VCaP (cell line): Measurements from ENCODE around the gene PPM1F.
"Not testable (repeated sequence)": the region's sequence is repeated elsewhere in the genome, so short reads cannot be mapped to it uniquely, and the experiment has no call there.

Source experiments
- H3K27ac ChIP-seq: fragments of 450-650 bp; 2 replicates; pipeline ENCODE4 v1.5.1; 2017
- TF ChIP-seq, protein P1 (sequence below): fragments of 450-650 bp; conservative IDR thresholded peaks from 2 replicates; pipeline ENCODE4 v1.5.1; 2017; ENCODE audit warnings: mild to moderate bottlenecking, moderate library complexity

Gene PPM1F

DNA sequence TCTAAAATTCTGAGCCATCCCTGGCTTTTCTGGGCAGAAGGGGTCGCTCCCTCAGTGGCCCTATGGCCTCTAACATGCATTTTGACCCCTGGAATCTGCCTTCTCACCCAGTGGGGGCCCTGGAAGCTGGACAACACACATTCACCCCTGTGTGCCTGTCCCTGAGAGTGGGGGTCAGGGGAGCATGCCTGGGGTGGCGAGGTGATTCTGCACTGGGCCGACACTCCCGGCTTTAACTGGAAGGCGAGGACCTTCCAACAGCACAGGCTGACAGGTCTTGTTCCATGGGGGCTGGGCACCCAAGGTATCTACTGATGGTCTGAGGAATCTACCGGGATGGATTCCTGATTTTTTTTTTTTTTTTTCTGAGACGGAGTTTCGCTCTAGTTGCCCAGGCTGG lies 10.7 kb downstream of the PPM1F start:
- TF ChIP-seq, protein P1, sequence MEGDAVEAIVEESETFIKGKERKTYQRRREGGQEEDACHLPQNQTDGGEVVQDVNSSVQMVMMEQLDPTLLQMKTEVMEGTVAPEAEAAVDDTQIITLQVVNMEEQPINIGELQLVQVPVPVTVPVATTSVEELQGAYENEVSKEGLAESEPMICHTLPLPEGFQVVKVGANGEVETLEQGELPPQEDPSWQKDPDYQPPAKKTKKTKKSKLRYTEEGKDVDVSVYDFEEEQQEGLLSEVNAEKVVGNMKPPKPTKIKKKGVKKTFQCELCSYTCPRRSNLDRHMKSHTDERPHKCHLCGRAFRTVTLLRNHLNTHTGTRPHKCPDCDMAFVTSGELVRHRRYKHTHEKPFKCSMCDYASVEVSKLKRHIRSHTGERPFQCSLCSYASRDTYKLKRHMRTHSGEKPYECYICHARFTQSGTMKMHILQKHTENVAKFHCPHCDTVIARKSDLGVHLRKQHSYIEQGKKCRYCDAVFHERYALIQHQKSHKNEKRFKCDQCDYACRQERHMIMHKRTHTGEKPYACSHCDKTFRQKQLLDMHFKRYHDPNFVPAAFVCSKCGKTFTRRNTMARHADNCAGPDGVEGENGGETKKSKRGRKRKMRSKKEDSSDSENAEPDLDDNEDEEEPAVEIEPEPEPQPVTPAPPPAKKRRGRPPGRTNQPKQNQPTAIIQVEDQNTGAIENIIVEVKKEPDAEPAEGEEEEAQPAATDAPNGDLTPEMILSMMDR, result no peak
- no peak overlapping the region for H3K27ac ChIP-seq

DNA sequence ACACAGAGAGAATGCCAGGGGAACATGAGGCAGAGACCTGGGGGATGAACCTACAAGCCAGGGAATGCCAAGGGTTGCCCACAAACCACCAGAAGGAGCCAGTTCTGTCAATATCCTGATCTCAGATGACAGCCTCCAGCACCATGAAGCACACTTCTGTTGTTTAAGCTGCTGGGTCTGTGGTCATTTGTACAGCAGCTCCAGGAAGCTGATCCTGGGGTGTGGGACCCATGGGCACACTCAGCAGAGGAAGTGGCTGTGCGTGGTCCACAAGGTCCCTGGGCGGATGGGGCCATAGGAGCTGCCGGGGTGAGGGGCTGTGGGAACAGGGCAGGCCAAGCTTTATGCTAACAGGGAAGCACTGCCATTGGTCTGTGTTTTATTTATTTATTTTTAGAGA lies 12.1 kb downstream of the PPM1F start:
- H3K27ac ChIP-seq, result no peak overlapping the region
- TF ChIP-seq, protein P1, result no peak

DNA sequence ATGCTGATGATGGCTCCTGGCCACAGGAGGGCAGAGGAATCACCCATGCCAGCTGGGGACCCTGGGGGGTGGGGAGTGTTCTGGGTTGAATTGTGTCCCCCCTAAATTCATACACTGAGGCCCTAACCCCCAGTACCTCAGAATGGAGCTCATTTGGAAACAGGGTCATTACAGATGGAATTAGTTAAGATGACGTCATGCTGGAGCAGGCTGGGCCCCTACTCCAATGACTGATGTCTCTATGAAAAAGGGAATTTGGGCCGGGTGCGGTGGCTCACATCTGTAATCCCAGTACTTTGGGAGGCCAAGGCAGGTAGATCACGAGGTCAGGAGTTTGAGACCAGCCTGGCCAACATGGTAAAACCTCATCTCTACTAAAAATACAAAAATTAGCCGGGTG lies 12.7 kb downstream of the PPM1F start:
- not testable (repeated sequence) for H3K27ac ChIP-seq

DNA sequence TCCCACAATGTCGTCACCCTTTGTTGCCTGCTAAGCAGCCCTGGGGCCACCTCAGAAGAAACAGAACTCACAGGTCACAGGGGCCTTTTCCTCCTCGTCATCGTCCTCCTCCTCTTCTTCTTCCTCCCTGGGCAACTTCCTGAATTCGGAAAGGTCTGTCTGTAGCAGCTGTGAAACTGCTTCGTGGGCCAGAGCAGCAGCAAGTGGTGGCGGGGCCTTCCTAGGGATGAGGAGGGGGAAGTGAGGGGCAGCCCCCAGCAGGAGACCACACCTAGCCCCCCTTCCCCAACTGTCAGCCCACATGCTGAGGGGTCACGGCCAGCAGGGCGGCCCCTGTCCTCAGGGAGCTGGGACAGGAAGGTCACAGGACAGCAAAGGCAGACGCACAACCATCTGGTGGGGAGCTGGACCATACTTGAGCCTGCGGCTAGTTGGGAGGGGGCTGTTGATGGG lies 13.2 kb downstream of the PPM1F start:
- H3K27ac ChIP-seq, result peak overlapping the region; percentile 97
- TF ChIP-seq, protein P1, result no peak

DNA sequence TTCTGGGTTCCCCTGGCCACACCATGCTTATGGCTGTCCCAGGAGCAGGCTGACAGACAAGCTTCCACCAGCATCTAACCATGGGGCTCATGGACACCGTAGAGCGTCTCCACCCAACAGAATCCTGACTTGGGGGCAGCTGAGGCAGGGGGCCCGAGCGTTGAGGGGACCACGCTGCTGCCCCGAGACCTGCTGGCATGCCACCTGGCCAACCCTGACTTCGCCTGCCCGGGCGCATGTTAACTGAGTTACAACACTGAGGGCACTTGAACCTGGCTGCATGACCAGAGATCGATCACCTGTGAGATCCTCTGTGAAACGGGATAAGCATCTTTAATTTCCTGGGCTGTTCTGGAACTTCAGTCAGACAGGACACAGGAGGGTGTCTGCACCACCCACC lies 13.7 kb downstream of the PPM1F start:
- TF ChIP-seq, protein P1, result no peak
- H3K27ac ChIP-seq, result peak overlapping the region; percentile 97

DNA sequence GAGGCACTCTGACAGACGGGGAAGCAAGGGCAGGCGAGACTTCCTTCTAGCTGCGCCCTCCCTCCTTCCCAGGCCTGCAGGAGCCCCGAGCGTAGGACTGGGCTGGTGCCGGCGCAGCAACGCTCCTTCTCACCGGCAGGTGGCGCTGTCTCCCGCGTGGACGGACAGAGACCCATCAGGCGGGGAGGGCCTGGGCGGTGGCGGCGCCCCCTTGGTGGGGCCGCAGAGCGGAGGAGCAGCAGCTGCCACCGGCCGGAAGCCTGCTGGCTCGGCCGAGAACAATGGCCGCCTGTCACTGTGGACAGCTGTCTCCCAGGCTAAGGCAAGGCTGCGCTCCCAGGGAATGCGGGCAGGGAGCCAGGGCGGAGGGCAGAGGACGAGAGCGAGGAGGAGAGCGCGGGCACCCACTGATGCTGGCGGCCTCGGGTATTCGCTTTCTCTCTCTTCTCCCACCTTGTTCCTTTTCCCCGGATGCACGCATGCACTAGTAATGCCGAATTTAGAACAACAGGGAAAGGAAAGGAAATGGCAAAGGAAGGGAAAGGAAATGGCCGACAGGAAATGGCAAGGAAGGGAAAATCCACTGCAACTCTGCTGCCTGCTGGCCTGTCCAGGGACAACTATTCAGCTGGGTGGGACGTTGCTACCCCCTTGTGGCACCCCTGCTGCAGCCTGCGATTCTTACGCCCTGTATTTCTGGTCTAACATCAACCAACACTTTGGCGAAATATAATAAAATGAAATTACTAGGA lies 14.4 kb downstream of the PPM1F start:
- TF ChIP-seq, protein P1, result peak; percentile 97
- H3K27ac ChIP-seq, result peak overlapping the region; percentile 97

DNA sequence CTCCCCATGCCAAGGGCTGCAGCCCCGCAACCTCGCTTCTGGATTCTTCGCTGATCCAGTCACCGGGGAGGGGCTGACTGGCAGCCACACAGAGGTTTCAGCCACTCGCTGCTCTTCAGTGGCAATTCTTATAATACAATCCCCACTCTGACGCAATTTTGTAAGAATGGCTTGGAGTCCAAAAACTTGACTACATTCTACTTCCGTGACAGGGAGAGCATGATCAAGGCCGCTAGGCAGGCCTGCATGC lies 14.9 kb downstream of the PPM1F start:
- H3K27ac ChIP-seq, result peak overlapping the region; percentile 97
- TF ChIP-seq, protein P1, result no peak

DNA sequence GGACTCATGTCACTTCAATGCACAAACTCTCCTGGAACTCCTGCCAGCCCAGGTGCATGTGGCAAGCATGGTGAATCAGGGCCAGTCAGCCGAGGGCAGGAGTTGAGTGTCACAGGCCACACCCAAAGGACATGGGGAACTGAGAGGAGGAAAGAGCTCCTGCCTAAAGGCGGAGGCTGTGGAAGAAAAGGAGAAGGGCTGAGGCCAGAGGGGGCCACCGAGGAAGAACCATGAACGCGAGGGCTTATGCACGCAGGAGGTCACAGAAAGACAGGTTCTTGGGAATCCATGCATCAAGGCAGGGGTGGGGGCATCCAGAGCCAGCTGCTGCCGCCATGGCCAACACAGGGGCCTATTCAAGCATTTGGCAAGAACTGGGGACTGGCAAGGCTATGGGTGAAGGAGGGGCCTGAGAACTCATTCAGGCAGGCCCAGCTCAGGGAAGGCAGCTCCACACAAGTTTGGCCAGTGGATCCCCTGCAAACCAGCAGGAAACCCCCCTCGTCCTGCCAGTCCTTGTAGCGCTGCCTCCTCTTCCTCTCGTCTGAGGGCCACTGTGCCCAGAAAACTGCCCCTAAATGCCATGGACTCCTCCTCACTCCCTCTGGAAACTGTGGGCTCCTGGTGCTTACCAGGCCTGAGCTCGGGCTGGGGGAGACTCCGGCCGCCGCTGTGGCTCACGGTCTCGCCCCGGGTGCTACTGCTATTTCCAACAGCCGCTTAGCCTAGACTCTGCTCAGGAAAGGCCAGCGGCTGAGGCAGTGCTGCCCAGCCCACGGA lies 15.4 kb downstream of the PPM1F start:
- H3K27ac ChIP-seq, result peak overlapping the region; percentile 97
- TF ChIP-seq, protein P1, result no peak
